ENCODE measurements around the gene QRSL1.

DNA sequence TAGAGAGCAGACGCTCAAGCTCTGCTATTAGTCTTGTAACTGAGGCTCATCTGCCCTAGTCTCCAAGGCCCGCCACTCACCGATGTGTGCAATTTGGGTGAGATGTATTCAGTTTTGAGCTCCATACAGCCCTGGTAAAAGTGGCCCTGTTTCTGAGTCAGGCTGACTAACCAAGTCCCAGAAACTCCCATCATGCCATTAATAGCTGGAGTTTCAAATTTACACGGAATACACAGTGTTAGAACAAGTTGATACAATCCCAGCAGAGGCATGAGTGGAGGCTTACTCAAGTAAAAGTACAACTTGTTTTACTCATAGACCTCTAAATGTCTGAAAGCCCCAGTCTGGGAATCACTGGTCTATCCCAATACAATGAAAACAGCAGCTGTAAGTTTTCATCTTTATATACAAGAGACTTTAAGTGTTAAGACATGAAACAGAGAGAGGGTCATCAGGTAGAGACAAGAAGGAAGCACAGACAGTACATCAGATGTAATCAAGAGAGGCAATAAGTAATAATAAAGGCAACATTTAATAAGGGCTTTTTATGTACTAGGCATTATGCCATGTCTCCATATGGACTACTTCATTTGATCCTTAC, 42.5 kb upstream of the QRSL1 start:
- no peak for TF ChIP-seq RAD21 (IDR thresholded peaks at IDR 0.05)
- TF ChIP-seq, protein P1, sequence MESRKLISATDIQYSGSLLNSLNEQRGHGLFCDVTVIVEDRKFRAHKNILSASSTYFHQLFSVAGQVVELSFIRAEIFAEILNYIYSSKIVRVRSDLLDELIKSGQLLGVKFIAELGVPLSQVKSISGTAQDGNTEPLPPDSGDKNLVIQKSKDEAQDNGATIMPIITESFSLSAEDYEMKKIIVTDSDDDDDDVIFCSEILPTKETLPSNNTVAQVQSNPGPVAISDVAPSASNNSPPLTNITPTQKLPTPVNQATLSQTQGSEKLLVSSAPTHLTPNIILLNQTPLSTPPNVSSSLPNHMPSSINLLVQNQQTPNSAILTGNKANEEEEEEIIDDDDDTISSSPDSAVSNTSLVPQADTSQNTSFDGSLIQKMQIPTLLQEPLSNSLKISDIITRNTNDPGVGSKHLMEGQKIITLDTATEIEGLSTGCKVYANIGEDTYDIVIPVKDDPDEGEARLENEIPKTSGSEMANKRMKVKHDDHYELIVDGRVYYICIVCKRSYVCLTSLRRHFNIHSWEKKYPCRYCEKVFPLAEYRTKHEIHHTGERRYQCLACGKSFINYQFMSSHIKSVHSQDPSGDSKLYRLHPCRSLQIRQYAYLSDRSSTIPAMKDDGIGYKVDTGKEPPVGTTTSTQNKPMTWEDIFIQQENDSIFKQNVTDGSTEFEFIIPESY (IDR thresholded peaks at IDR 0.05), result no peak
- TF ChIP-seq, protein P2, sequence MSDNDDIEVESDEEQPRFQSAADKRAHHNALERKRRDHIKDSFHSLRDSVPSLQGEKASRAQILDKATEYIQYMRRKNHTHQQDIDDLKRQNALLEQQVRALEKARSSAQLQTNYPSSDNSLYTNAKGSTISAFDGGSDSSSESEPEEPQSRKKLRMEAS (IDR thresholded peaks at IDR 0.05), result no peak
- TF ChIP-seq, protein P3, sequence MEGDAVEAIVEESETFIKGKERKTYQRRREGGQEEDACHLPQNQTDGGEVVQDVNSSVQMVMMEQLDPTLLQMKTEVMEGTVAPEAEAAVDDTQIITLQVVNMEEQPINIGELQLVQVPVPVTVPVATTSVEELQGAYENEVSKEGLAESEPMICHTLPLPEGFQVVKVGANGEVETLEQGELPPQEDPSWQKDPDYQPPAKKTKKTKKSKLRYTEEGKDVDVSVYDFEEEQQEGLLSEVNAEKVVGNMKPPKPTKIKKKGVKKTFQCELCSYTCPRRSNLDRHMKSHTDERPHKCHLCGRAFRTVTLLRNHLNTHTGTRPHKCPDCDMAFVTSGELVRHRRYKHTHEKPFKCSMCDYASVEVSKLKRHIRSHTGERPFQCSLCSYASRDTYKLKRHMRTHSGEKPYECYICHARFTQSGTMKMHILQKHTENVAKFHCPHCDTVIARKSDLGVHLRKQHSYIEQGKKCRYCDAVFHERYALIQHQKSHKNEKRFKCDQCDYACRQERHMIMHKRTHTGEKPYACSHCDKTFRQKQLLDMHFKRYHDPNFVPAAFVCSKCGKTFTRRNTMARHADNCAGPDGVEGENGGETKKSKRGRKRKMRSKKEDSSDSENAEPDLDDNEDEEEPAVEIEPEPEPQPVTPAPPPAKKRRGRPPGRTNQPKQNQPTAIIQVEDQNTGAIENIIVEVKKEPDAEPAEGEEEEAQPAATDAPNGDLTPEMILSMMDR (IDR thresholded peaks at IDR 0.05; ENCODE audit: low read depth, low read length, missing input control), result no peak
- TF ChIP-seq GABPA (IDR thresholded peaks at IDR 0.05 in 1 of 2, conservative IDR thresholded peaks at IDR 0.05 in 1 of 2), result no peak
- TF ChIP-seq RXRA (IDR thresholded peaks at IDR 0.05), result no peak
- no peak for TF ChIP-seq YY1 (IDR thresholded peaks at IDR 0.05)
- no peak for TF ChIP-seq SP1 (IDR thresholded peaks at IDR 0.05)
- TF ChIP-seq JUND (IDR thresholded peaks at IDR 0.05), result no peak
- no peak for TF ChIP-seq ATF3 (IDR thresholded peaks at IDR 0.05)
- no peak for TF ChIP-seq REST (IDR thresholded peaks at IDR 0.05)

Measured in liver (tissue), 3 donors.